ENCODE data around the gene QPCT.

QPCT gene

GRCh38 chr2:37325625-37326071 lies 18.8 kb upstream of the QPCT start:
- no peak for DNase-seq

- no peak for DNase-seq
Measured at GRCh38 chr2:37326285-37326684, 18.1 kb upstream of the QPCT start.

GRCh38 chr2:37326866-37327634 lies 17.4 kb upstream of the QPCT start:
- no peak for DNase-seq

- DNase-seq: no peak
Measured at GRCh38 chr2:37330681-37331080, 13.7 kb upstream of the QPCT start.

- DNase-seq: no peak
Measured at GRCh38 chr2:37332560-37332959, 11.9 kb upstream of the QPCT start.

- DNase-seq: no peak
Measured at GRCh38 chr2:37333256-37333655, 11.2 kb upstream of the QPCT start.

- DNase-seq: no peak
Measured at GRCh38 chr2:37335604-37336003, 8.8 kb upstream of the QPCT start.

- DNase-seq: no peak
Measured at GRCh38 chr2:37337620-37338280, 6.7 kb upstream of the QPCT start.

- DNase-seq: no peak
Measured at GRCh38 chr2:37338933-37339332, 5.5 kb upstream of the QPCT start.

- DNase-seq: no peak
Measured at GRCh38 chr2:37340637-37341036, 3.8 kb upstream of the QPCT start.

- no peak for DNase-seq
Measured at GRCh38 chr2:37342591-37343220, 1.7 kb upstream of the QPCT start.

GRCh38 chr2:37343537-37344434 lies 644 bp upstream of the QPCT start:
- no peak for DNase-seq

- no peak for DNase-seq
Measured at GRCh38 chr2:37348155-37348554, 3.7 kb downstream of the QPCT start.

GRCh38 chr2:37349231-37349860 lies 4.9 kb downstream of the QPCT start:
- DNase-seq: no peak

- peak; percentile 34 for DNase-seq
Measured at GRCh38 chr2:37350034-37350433, 5.6 kb downstream of the QPCT start.

- no peak for DNase-seq
Measured at GRCh38 chr2:37354531-37354930, 10.1 kb downstream of the QPCT start.

- DNase-seq: no peak
Measured at GRCh38 chr2:37355735-37356134, 11.3 kb downstream of the QPCT start.

- no peak for DNase-seq
Measured at GRCh38 chr2:37356299-37356698, 11.9 kb downstream of the QPCT start.

GRCh38 chr2:37357069-37357468 lies 12.6 kb downstream of the QPCT start:
- no peak for DNase-seq

- DNase-seq: no peak
Measured at GRCh38 chr2:37357530-37357929, 13.1 kb downstream of the QPCT start.

- DNase-seq: no peak
Measured at GRCh38 chr2:37358466-37358865, 14.0 kb downstream of the QPCT start.

GRCh38 chr2:37361216-37361815 lies 16.9 kb downstream of the QPCT start:
- DNase-seq: no peak

Data from CD4-positive, alpha-beta T cell treated with Interferon gamma for 1 hour (primary cell).